Neural cell (in vitro differentiated cells): ENCODE data around the gene OBSCN. TPM values are rescaled to one million over a fixed set of nuclear protein-coding genes. Genes with fewer than 3 reads are reported as not detected.

Source experiments
- H2AFZ ChIP-seq: fragments of 200-600, 300-800 bp; sonication (generic), shearing (Covaris generic); 2 replicates; pipeline ENCODE4 v1.6.0; 2014; ENCODE audit warnings: low read depth, mild to moderate bottlenecking, antibody characterized with exemption, low read length, moderate library complexity
- H3F3A ChIP-seq: fragments of 200-600 bp; shearing (Covaris generic); 2 replicates; pipeline ENCODE4 v1.6.1; 2016; ENCODE audit warnings: mild to moderate bottlenecking, moderate library complexity, mixed read lengths, antibody characterized with exemption, low read length; ENCODE audit not compliant: insufficient read depth, poor library complexity, severe bottlenecking
- H3K27ac ChIP-seq: fragments of 200-600, 300-800 bp; sonication (generic), shearing (Covaris generic); 2 replicates; pipeline ENCODE4 v1.5.1; 2014; ENCODE audit warnings: mild to moderate bottlenecking, low read length, moderate library complexity
- H3K27me3 ChIP-seq: fragments of 300-800, 200-600 bp; sonication (generic), shearing (Covaris generic); 2 replicates; pipeline ENCODE4 v1.6.0; 2014; ENCODE audit warnings: mild to moderate bottlenecking, low read depth, low read length, moderate library complexity; ENCODE audit not compliant: insufficient read depth
- H3K36me3 ChIP-seq: fragments of 300-800, 200-600 bp; sonication (generic), shearing (Covaris generic); 2 replicates; pipeline ENCODE4 v1.5.1; 2014; ENCODE audit warnings: mild to moderate bottlenecking, antibody characterized with exemption, low read length, moderate library complexity; ENCODE audit not compliant: insufficient read depth
- H3K4me2 ChIP-seq: fragments of 300-800, 200-600 bp; sonication (generic), shearing (Covaris generic); 2 replicates; pipeline ENCODE4 v1.6.0; 2014; ENCODE audit warnings: mild to moderate bottlenecking, low read length
- H3K4me3 ChIP-seq: fragments of 300-800, 200-600 bp; sonication (generic), shearing (Covaris generic); 2 replicates; pipeline ENCODE4 v1.5.1; 2014; ENCODE audit warnings: mild to moderate bottlenecking, low read length, moderate library complexity
- H3K79me2 ChIP-seq: fragments of 200-600 bp; shearing (Covaris generic); replicated peaks from 2 replicates; pipeline ENCODE4 v1.6.0; 2014; ENCODE audit warnings: mild to moderate bottlenecking, low read length, moderate library complexity; ENCODE audit not compliant: insufficient read depth
- H3K9ac ChIP-seq: fragments of 300-800, 200-600 bp; sonication (generic), shearing (Covaris generic); 2 replicates; pipeline ENCODE4 v1.6.1; 2016; ENCODE audit warnings: mild to moderate bottlenecking, low read length, mixed read lengths
- H3K9me2 ChIP-seq: fragments of 200-600 bp; shearing (Covaris generic); 2 replicates; pipeline ENCODE4 v1.6.1; 2016; ENCODE audit warnings: mild to moderate bottlenecking, low read length, mixed read lengths; ENCODE audit not compliant: insufficient read depth
- H3K9me3 ChIP-seq: fragments of 200-600, 300-800 bp; sonication (generic), shearing (Covaris generic); 2 replicates; pipeline ENCODE4 v1.6.1; 2016; ENCODE audit warnings: mild to moderate bottlenecking, mixed run types, low read length, moderate library complexity, mixed read lengths
- H4K20me1 ChIP-seq: fragments of 200-600 bp; shearing (Covaris generic); 2 replicates; pipeline ENCODE4 v1.6.1; 2016; ENCODE audit warnings: mild to moderate bottlenecking, mixed run types; ENCODE audit not compliant: insufficient read depth
- CTCF ChIP-seq: fragments of 450-650 bp; IDR thresholded peaks from 2 replicates; pipeline ENCODE4 v1.5.1; 2014; ENCODE audit warnings: antibody characterized with exemption, mild to moderate bottlenecking, moderate library complexity; ENCODE audit not compliant: poor library complexity, severe bottlenecking
- EP300 ChIP-seq: fragments of 450-650 bp; conservative IDR thresholded peaks from 2 replicates; pipeline ENCODE4 v1.6.1; 2014; ENCODE audit warnings: antibody characterized with exemption, mild to moderate bottlenecking, moderate library complexity; ENCODE audit not compliant: poor library complexity, severe bottlenecking
- EZH2 ChIP-seq: fragments of 200-600, 300-800 bp; shearing (Covaris generic), sonication (generic); IDR thresholded peaks from 2 replicates; pipeline ENCODE4 v1.6.1; 2014; ENCODE audit warnings: antibody characterized with exemption, low read length, borderline replicate concordance, mild to moderate bottlenecking; ENCODE audit not compliant: insufficient read depth, poor library complexity, severe bottlenecking
- MXI1 ChIP-seq: fragments of 450-650 bp; conservative IDR thresholded peaks from 2 replicates; pipeline ENCODE4 v1.6.1; 2014; ENCODE audit warnings: antibody characterized with exemption, mild to moderate bottlenecking; ENCODE audit not compliant: poor library complexity, severe bottlenecking
- POLR2AphosphoS5 ChIP-seq: IDR thresholded peaks from 2 replicates; pipeline ENCODE4 v1.6.1; 2012
- RAD21 ChIP-seq: fragments of 450-650 bp; conservative IDR thresholded peaks from 2 replicates; pipeline ENCODE4 v1.6.1; 2014; ENCODE audit warnings: antibody characterized with exemption, mild to moderate bottlenecking, moderate library complexity
- REST ChIP-seq: IDR thresholded peaks from 2 replicates; pipeline ENCODE4 v1.6.1; 2012; ENCODE audit warnings: borderline replicate concordance
- SMC3 ChIP-seq: fragments of 450-650 bp; conservative IDR thresholded peaks from 2 replicates; pipeline ENCODE4 v1.6.1; 2014; ENCODE audit warnings: antibody characterized with exemption, mild to moderate bottlenecking, moderate library complexity; ENCODE audit not compliant: poor library complexity
- TAF1 ChIP-seq: IDR thresholded peaks from 2 replicates; pipeline ENCODE4 v1.6.1; 2012; ENCODE audit warnings: low read depth
- polyA plus RNA-seq: library from polyadenylated mRNA; depleted of rRNA; stranded (reverse); fragments of >200 nt; gene quantifications from 2 replicates; pipeline ENCODE4 v1.2.3, GENCODE V29; 2014

The OBSCN gene
- polyA plus RNA-seq, 1 donor from 2014 or later, result 7.2 TPM

GRCh38 chr1:228176024-228176395 is 31.8 kb upstream of the OBSCN start:
- no peak overlapping the region for H3K9ac ChIP-seq
- no peaks in the 10 kb centered on the region for H3F3A ChIP-seq
- H3K9me3 ChIP-seq, result no peaks in the 10 kb centered on the region
- no peaks in the 10 kb centered on the region for H3K79me2 ChIP-seq
- H3K36me3 ChIP-seq, result no peaks in the 10 kb centered on the region
- H2AFZ ChIP-seq, result no peak overlapping the region
- no peak overlapping the region for H3K4me2 ChIP-seq
- H3K4me3 ChIP-seq, result no peak overlapping the region
- TF ChIP-seq CTCF (no peak), SMC3 (no peak), REST (no peak), MXI1 (no peak), EP300 (no peak), TAF1 (no peak), EZH2 (no peak), POLR2AphosphoS5 (no peak), RAD21 (no peak)
- H4K20me1 ChIP-seq, result no peaks in the 10 kb centered on the region
- H3K9me2 ChIP-seq, result no peaks in the 10 kb centered on the region
- no peak overlapping the region for H3K27ac ChIP-seq
- no peaks in the 10 kb centered on the region for H3K27me3 ChIP-seq

- Histone ChIP-seq H3K4me2 (no peak overlapping the region), H4K20me1 (no peaks in the 10 kb centered on the region), H3K4me3 (no peak overlapping the region), H3K36me3 (no peaks in the 10 kb centered on the region), H3K27ac (no peak overlapping the region), H3F3A (no peaks in the 10 kb centered on the region), H3K79me2 (no peaks in the 10 kb centered on the region), H3K9me2 (no peaks in the 10 kb centered on the region), H3K27me3 (no peaks in the 10 kb centered on the region), H2AFZ (no peak overlapping the region), H3K9ac (no peak overlapping the region), H3K9me3 (no peaks in the 10 kb centered on the region)
- TF ChIP-seq SMC3, result no peak
Measured at GRCh38 chr1:228176461-228177182, 31.2 kb upstream of the OBSCN start.

- Histone ChIP-seq H2AFZ (no peak overlapping the region), H3K36me3 (no peaks in the 10 kb centered on the region), H3F3A (no peaks in the 10 kb centered on the region), H3K9me3 (no peaks in the 10 kb centered on the region), H3K27me3 (no peaks in the 10 kb centered on the region), H3K9ac (no peak overlapping the region), H3K9me2 (no peaks in the 10 kb centered on the region), H3K4me2 (no peak overlapping the region), H4K20me1 (no peaks in the 10 kb centered on the region), H3K4me3 (no peak overlapping the region), H3K27ac (no peak overlapping the region), H3K79me2 (no peaks in the 10 kb centered on the region)
- TF ChIP-seq POLR2AphosphoS5 (no peak), SMC3 (no peak), TAF1 (no peak), MXI1 (no peak), CTCF (no peak), REST (no peak), EZH2 (no peak), RAD21 (no peak), EP300 (no peak)
Measured at GRCh38 chr1:228177183-228177475, 30.7 kb upstream of the OBSCN start.
